DMS153 treated with DMSO at 0.1 percent for 48 hours (cell line): ENCODE measurements around the gene FBN2.

Source experiments
- DNase-seq: peaks from one replicate; lab custom pipeline; 2025; ENCODE audit not compliant: unreplicated experiment; lab: John Stamatoyannopoulos, UW

The FBN2 gene

DNA sequence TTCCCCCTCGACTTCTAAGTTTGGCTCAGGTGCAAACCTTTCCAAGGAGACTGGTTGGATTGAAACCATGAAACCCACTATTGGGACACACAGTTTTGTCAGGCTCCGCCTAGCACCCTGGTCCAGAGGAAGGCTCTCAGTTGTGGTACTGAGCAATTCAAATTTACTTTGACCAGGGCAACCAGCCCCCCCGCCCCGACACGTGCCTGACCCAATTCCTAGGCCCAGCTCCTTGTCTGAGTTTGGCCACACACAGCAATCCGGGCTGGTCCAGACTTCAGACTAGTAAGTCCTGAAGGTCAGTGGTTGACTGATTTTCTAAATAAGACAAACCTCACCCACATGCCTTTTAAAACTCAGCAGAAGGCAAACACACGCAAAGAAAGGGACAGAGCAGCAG, 321.8 kb downstream of the FBN2 start:
- no peak for DNase-seq

DNA sequence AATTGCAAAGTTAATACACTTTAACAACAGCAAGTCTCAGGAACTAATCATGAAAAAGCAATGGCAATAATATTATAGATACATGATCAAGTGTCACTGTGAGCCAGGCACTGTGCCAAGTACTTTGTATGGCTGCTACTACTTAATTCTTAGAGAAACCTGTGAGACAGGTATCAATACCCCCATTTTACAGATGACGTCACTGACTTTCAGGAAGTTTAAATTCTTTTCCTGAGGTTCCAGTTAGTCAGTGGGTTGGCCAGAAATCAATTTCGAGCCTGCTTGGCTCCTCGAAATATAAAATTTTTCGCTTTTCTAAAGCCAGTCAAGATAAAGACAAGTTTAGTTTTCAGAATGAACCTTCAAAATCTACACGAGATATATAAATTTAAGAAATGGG, 324.2 kb downstream of the FBN2 start:
- no peak for DNase-seq

GRCh38 chr5:128213340-128213739, 324.7 kb downstream of the FBN2 start:
- DNase-seq: peak; percentile 2

DNA sequence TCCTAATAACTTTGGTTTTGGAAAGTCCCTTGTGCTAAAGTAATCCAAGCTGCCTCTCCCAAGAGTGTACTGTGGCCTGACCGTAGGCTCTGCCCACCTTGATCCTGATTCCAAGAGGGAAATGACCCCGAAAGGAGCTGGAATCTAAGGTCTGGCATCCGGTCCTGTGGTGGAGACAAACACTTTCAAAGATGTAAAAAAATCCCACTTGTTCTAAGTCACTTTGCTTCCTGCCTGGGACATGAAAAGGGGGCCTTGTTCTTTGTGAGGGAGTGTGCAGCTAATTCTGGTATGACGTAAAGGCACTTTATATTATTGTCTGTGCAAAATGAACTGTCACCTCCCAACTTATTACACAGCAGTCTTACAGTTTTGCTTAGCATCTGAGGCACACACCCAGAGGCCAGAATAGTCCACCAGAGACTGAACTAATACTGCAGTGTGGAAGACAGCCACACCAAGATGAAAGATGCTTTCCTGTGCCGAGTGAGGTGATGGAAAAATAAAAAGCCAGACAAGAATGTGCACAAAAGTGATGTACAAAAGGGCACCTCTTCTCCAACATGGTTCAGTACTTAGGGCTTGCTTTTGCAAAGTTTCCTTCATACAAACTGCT, 325.7 kb downstream of the FBN2 start:
- no peak for DNase-seq

- DNase-seq: no peak
Measured at GRCh38 chr5:128208436-128208835, 329.6 kb downstream of the FBN2 start.
